K562 (cell line): ENCODE data around the gene HSD17B1. TPM values are rescaled to one million over a fixed set of nuclear protein-coding genes. Genes with fewer than 3 reads are reported as not detected.

Source experiments
- ARID1B ChIP-seq: fragments of 450-650 bp; IDR thresholded peaks from 2 replicates; pipeline ENCODE4 v1.6.1; 2016; ENCODE audit warnings: antibody characterized with exemption, mild to moderate bottlenecking, inconsistent platforms
- BMI1 ChIP-seq: fragments of 150-350 bp; IDR thresholded peaks from 2 replicates; pipeline ENCODE4 v1.6.1; 2014; ENCODE audit warnings: low read length
- BRD9 ChIP-seq: fragments of 450-650 bp; IDR thresholded peaks from 2 replicates; pipeline ENCODE4 v1.6.1; 2018; ENCODE audit warnings: low read depth; ENCODE audit not compliant: partially characterized antibody
- EZH2 ChIP-seq: IDR thresholded peaks from 2 replicates; pipeline ENCODE4 v1.6.1; 2012; ENCODE audit warnings: low read depth, mild to moderate bottlenecking, inconsistent platforms, low read length, borderline replicate concordance
- FOSL1 ChIP-seq: fragments of 200-800 bp; sonication (Bioruptor generic); conservative IDR thresholded peaks from 2 replicates; pipeline ENCODE4 v1.6.1; 2016; ENCODE audit warnings: missing genetic modification characterization, missing compliant biosample characterization
- FOXJ3 ChIP-seq: sonication (generic); formaldehyde crosslinking; IDR thresholded peaks from 2 replicates; pipeline ENCODE4 v1.4.0; 2020; ENCODE audit warnings: mild to moderate bottlenecking, missing genetic modification reagents
- HOXB6 ChIP-seq: fragments of 250-450 bp; sonication (Bioruptor Pico); IDR thresholded peaks from 2 replicates; pipeline ENCODE4 v1.5.1; 2022; ENCODE audit warnings: mild to moderate bottlenecking, borderline replicate concordance
- KAT7 ChIP-seq: sonication (generic); formaldehyde crosslinking; IDR thresholded peaks from 2 replicates; pipeline ENCODE4 v1.8.0; 2022; ENCODE audit warnings: missing genetic modification reagents, mild to moderate bottlenecking, borderline replicate concordance
- KDM4B ChIP-seq, 2 experiments: fragments of 450-650 bp in 1 of 2; sonication (generic) in 1 of 2; IDR thresholded peaks; 2 replicates each; pipeline ENCODE4 v1.6.1; 2016 to 2017; ENCODE audit warnings: borderline replicate concordance in 2 of 2, antibody characterized with exemption in 1 of 2, low read depth in 1 of 2, mild to moderate bottlenecking in 1 of 2
- MAZ ChIP-seq, 2 experiments: fragments of 450-650 bp in 1 of 2; sonication (generic) in 1 of 2; formaldehyde crosslinking; IDR thresholded peaks in 1 of 2; conservative IDR thresholded peaks in 1 of 2; 2 replicates each; pipeline versions ENCODE4 v1.4.0 to v1.5.0; 2020; ENCODE audit warnings: mild to moderate bottlenecking in 1 of 2, missing genetic modification reagents in 1 of 2
- MTF1 ChIP-seq: fragments of 250-450 bp; sonication (Bioruptor Pico); IDR thresholded peaks from 2 replicates; pipeline ENCODE4 v1.9.0; 2021; ENCODE audit warnings: moderate library complexity, mild to moderate bottlenecking, inconsistent platforms, borderline replicate concordance
- MYBL2 ChIP-seq, 2 experiments: fragments of 450-650 bp in 1 of 2; sonication (generic) in 1 of 2; formaldehyde crosslinking in 1 of 2; IDR thresholded peaks; 2 replicates each; pipeline versions ENCODE4 v1.6.1 to v1.8.1; 2017 to 2022; ENCODE audit warnings: borderline replicate concordance in 1 of 2, inconsistent platforms in 1 of 2, low read depth in 1 of 2, mild to moderate bottlenecking in 1 of 2, missing genetic modification reagents in 1 of 2, moderate library complexity in 1 of 2
- STAT5A ChIP-seq: IDR thresholded peaks from 2 replicates; pipeline ENCODE4 v1.6.1; 2012; ENCODE audit warnings: low read length, inconsistent platforms, borderline replicate concordance
- ZNF584 ChIP-seq: fragments of 200-800 bp; sonication (Bioruptor generic); IDR thresholded peaks from 2 replicates; pipeline ENCODE4 v1.6.1; 2016; ENCODE audit warnings: low read depth, mild to moderate bottlenecking, missing genetic modification characterization, missing compliant biosample characterization
- polyA plus RNA-seq, 8 experiments: library from polyadenylated mRNA; depleted of rRNA in 4 of 8; stranded (reverse) in 5 of 8; unstranded in 3 of 8; fragments of >200 nt; fragmentation: Nextera tagmentation in 2 of 8; fragmentation: Illumina TruSeq in 1 of 8; extraction: Ambion mirVana in 2 of 8; extraction: Trizol in 1 of 8; gene quantifications; 2 replicates each; pipeline versions ENCODE4 v1.2.1 to v1.2.3, GENCODE V29; 2011 to 2014; ENCODE audit warnings: inconsistent platforms in 1 of 8, missing spikeins in 1 of 8
- total RNA-seq, 7 experiments: library from RNA; depleted of rRNA in 6 of 7; stranded (reverse); fragments of >200 nt in 6 of 7; fragmentation: Illumina TruSeq in 2 of 7; extraction: Trizol in 2 of 7; gene quantifications; 2 replicates each; pipeline versions ENCODE4 v1.2.1 to v1.2.3, GENCODE V29; 2011 to 2021; ENCODE audit warnings: low replicate concordance in 1 of 7
- TF ChIP-seq, protein P1 (sequence below): fragments of 250-450 bp; sonication (Bioruptor Pico); IDR thresholded peaks from 2 replicates; pipeline ENCODE4 v1.4.0; 2020; ENCODE audit warnings: mild to moderate bottlenecking
- TF ChIP-seq, protein P2 (sequence below), 3 experiments: fragments of 200-800 bp in 1 of 3; fragments of 250-450 bp in 1 of 3; fragments of 450-650 bp in 1 of 3; sonication (Bioruptor Pico) in 1 of 3; sonication (Bioruptor generic) in 1 of 3; formaldehyde crosslinking in 1 of 3; IDR thresholded peaks; 2 replicates each; pipeline versions ENCODE4 v1.6.1 to v1.8.0; 2016 to 2022; ENCODE audit warnings: mild to moderate bottlenecking in 2 of 3, missing genetic modification characterization in 2 of 3, missing compliant biosample characterization in 1 of 3, moderate library complexity in 1 of 3
- TF ChIP-seq, protein P3 (sequence below), 2 experiments: IDR thresholded peaks in 1 of 2; conservative IDR thresholded peaks in 1 of 2; 2 replicates each; pipeline ENCODE4 v1.6.1; 2016; ENCODE audit warnings: low read depth in 2 of 2, mild to moderate bottlenecking in 1 of 2, missing compliant biosample characterization in 1 of 2, missing genetic modification characterization in 1 of 2, moderate library complexity in 1 of 2

The HSD17B1 gene
- total and polyA plus RNA-seq, 9 of the 15 experiments (the other 6 are each of a cell fraction or from before 2014, with no cell fraction given), result 0.55 to 21.1 (median 3.6) TPM

DNA sequence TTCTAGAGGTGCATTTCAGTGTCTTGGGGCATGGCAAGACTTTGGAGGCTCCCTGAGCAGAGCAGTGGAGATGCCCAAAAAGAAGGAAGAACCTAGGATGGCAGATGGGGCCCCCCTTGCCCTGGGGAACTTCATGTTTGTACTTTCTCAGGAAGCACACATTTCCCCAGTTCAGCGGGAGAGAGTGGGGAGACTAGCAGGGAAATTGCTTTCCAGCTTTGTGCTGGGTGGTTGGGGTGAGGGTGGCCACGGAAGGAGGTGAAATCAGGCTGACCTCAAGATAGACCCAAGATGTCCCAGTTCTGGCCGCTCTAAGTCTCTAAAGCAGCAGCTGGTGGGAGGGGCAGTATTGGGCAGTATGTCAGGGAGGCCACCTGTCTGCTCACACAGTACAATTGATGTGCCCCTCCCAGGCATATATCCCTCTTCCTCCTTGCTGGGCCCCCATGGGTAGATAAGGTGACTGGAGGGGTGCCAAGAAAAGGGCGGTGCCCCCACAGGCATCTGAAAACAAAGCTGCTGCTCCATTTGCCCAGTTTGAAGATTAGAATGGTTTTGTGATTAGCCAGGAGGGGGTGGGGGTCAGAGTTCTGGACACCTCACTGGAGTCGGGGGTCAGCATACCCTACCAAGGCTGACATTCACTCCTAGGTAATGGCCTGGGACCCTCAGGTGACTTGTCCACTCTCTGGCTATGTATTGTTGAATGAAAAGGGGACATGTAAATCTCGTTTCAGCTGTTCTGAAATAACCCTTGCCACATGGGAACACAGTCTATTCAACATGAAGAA, 33.8 kb upstream of the HSD17B1 start (continued):
- TF ChIP-seq, protein P1, sequence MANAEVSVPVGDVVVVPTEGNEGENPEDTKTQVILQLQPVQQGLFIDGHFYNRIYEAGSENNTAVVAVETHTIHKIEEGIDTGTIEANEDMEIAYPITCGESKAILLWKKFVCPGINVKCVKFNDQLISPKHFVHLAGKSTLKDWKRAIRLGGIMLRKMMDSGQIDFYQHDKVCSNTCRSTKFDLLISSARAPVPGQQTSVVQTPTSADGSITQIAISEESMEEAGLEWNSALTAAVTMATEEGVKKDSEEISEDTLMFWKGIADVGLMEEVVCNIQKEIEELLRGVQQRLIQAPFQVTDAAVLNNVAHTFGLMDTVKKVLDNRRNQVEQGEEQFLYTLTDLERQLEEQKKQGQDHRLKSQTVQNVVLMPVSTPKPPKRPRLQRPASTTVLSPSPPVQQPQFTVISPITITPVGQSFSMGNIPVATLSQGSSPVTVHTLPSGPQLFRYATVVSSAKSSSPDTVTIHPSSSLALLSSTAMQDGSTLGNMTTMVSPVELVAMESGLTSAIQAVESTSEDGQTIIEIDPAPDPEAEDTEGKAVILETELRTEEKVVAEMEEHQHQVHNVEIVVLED (CRISPR knock-in tag), result no peak
- TF ChIP-seq MAZ (CRISPR knock-in tag; conservative IDR thresholded peaks at IDR 0.05 in 1 of 2, IDR thresholded peaks at IDR 0.05 in 1 of 2) (peak; percentile 72 to 76), HOXB6 (no peak), ZNF584 (CRISPR knock-in tag) (no peak), ARID1B (peak; percentile 77), EZH2 (no peak), KAT7 (CRISPR knock-in tag) (no peak), FOSL1 (peak; percentile 69), MTF1 (CRISPR knock-in tag) (no peak), FOXJ3 (no peak), STAT5A (peak; percentile 26; the same call in 1 of the 2 replicates), BRD9 (no peak), KDM4B (IDR thresholded peaks at IDR 0.05; ENCODE audit: borderline replicate concordance in 2 of 2, low read depth in 1 of 2) (no peak), MYBL2 (IDR thresholded peaks at IDR 0.05; ENCODE audit: low read depth) (no peak), MYBL2 (CRISPR knock-in tag; IDR thresholded peaks at IDR 0.05; ENCODE audit: borderline replicate concordance) (no peak), BMI1 (no peak)
- TF ChIP-seq, protein P2, sequence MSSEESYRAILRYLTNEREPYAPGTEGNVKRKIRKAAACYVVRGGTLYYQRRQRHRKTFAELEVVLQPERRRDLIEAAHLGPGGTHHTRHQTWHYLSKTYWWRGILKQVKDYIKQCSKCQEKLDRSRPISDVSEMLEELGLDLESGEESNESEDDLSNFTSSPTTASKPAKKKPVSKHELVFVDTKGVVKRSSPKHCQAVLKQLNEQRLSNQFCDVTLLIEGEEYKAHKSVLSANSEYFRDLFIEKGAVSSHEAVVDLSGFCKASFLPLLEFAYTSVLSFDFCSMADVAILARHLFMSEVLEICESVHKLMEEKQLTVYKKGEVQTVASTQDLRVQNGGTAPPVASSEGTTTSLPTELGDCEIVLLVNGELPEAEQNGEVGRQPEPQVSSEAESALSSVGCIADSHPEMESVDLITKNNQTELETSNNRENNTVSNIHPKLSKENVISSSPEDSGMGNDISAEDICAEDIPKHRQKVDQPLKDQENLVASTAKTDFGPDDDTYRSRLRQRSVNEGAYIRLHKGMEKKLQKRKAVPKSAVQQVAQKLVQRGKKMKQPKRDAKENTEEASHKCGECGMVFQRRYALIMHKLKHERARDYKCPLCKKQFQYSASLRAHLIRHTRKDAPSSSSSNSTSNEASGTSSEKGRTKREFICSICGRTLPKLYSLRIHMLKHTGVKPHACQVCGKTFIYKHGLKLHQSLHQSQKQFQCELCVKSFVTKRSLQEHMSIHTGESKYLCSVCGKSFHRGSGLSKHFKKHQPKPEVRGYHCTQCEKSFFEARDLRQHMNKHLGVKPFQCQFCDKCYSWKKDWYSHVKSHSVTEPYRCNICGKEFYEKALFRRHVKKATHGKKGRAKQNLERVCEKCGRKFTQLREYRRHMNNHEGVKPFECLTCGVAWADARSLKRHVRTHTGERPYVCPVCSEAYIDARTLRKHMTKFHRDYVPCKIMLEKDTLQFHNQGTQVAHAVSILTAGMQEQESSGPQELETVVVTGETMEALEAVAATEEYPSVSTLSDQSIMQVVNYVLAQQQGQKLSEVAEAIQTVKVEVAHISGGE (CRISPR knock-in tag; IDR thresholded peaks at IDR 0.05), result peak in 1 of 3 experiments; percentile 64; a peak in 2 of 6 replicates
- TF ChIP-seq, protein P3, sequence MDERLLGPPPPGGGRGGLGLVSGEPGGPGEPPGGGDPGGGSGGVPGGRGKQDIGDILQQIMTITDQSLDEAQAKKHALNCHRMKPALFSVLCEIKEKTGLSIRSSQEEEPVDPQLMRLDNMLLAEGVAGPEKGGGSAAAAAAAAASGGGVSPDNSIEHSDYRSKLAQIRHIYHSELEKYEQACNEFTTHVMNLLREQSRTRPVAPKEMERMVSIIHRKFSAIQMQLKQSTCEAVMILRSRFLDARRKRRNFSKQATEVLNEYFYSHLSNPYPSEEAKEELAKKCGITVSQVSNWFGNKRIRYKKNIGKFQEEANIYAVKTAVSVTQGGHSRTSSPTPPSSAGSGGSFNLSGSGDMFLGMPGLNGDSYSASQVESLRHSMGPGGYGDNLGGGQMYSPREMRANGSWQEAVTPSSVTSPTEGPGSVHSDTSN (CRISPR knock-in tag; IDR thresholded peaks at IDR 0.05; ENCODE audit: low read depth), result no peak
- TF ChIP-seq, protein P3 (tag; conservative IDR thresholded peaks at IDR 0.05; ENCODE audit: low read depth), result peak; percentile 65
